Endothelial cell (in vitro differentiated cells): ENCODE results near the gene TPO. TPM values are rescaled to one million over a fixed set of nuclear protein-coding genes. Genes with fewer than 3 reads are reported as not detected.

Source experiments
- DNase-seq: peaks from one replicate; pipeline ENCODE4 v3.0.0; 2021; ENCODE audit warnings: low spot score
- H3K27ac Mint-ChIP-seq: one replicate; pipeline ENCODE4 v1.8.0; 2021; ENCODE audit warnings: mixed read lengths, inconsistent platforms; ENCODE audit not compliant: unreplicated experiment
- H3K27me3 Mint-ChIP-seq: one replicate; pipeline ENCODE4 v1.8.0; 2021; ENCODE audit warnings: mild to moderate bottlenecking, moderate library complexity, mixed read lengths, inconsistent platforms; ENCODE audit not compliant: unreplicated experiment
- H3K36me3 Mint-ChIP-seq: one replicate; pipeline ENCODE4 v1.8.0; 2021; ENCODE audit warnings: mild to moderate bottlenecking, low read depth, mixed read lengths, inconsistent platforms; ENCODE audit not compliant: unreplicated experiment
- H3K4me1 Mint-ChIP-seq: one replicate; pipeline ENCODE4 v1.8.0; 2021; ENCODE audit warnings: mild to moderate bottlenecking, mixed read lengths, inconsistent platforms; ENCODE audit not compliant: unreplicated experiment
- H3K4me3 Mint-ChIP-seq: one replicate; pipeline ENCODE4 v1.8.0; 2021; ENCODE audit warnings: mild to moderate bottlenecking, mixed read lengths, inconsistent platforms; ENCODE audit not compliant: unreplicated experiment
- H3K9me3 Mint-ChIP-seq: one replicate; pipeline ENCODE4 v1.8.0; 2021; ENCODE audit warnings: mixed read lengths, inconsistent platforms; ENCODE audit not compliant: unreplicated experiment
- total RNA-seq: library from RNA; stranded (reverse); fragmentation: NEBNext Ultra II Directional; extraction: Animal tissue kit (Norgen Biotek cat#: 25700); gene quantifications from one replicate; pipeline ENCODE4 v1.2.1, GENCODE V29; 2021; ENCODE audit not compliant: unreplicated experiment
- TF ChIP-seq, protein P1 (sequence below): fragments of 200-600 bp; sonication (generic); IDR thresholded peaks from one replicate; pipeline ENCODE4 v1.5.0; 2021; ENCODE audit warnings: antibody characterized with exemption; ENCODE audit not compliant: unreplicated experiment

The TPO gene
- total RNA-seq, 1 donor from 2014 or later = 0.41 TPM

DNA sequence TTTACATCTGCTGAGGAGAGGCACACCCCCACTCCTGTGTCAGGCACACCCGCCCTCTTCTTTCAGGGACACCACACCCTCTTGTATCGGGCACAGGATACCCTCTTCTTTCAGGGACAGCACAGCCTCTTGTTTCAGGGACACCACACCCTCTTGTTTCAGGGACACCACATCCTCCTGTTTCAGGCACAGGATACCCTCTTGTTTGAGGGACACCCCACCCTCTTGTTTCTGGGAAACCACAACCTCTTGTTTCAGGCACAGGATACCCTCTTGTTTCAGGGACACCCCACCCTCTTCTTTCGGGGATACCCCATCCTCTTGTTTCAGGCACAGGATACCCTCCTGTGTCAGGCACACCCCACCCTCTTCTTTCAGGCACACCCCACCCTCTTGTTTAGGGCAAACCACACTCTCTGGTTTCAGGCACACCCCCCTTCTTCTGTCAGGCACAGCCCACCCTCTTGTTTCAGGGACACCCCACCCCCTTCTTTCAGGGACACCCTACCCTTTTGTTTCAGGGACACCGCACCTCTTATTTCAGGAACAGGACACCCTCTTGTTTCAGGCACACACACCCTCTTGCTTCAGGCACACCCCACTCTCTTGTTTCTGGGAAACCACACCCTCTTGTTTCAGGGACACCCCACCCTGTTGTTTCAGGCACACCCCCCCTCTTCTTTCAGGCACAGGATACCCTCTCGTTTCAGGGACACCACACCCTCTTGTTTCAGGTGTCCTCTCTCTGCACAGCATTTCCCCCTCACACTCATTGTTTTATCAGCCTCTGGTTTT, 96.2 kb downstream of the TPO start:
- H3K27ac Mint-ChIP-seq = no peak overlapping the region

DNA sequence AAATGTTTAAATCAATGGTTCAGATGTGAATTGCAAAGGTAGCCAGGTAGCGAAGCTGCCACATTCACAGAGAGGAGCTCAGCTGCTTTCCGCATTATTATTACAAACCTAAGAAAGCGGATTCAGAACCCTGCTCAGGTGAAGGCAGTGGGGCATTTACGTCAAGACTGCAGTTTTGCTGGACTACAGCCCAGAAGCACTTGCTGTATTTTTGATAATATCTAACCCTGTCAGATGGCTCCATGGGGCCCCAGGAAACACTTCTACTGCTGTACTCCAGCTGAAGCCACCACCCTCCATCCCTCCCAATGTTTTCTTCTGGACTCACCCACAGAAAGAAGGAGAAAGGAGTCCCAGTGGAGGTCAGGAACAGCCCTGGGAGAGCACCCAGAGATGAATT, 96.9 kb downstream of the TPO start:
- no peaks in the 10 kb centered on the region for H3K4me1 Mint-ChIP-seq
- no peaks in the 10 kb centered on the region for H3K9me3 Mint-ChIP-seq
- H3K4me3 Mint-ChIP-seq = no peak overlapping the region
- peaks cover 6% of the 10 kb centered on the region for H3K27me3 Mint-ChIP-seq
- H3K27ac Mint-ChIP-seq = no peak overlapping the region
- TF ChIP-seq, protein P1, sequence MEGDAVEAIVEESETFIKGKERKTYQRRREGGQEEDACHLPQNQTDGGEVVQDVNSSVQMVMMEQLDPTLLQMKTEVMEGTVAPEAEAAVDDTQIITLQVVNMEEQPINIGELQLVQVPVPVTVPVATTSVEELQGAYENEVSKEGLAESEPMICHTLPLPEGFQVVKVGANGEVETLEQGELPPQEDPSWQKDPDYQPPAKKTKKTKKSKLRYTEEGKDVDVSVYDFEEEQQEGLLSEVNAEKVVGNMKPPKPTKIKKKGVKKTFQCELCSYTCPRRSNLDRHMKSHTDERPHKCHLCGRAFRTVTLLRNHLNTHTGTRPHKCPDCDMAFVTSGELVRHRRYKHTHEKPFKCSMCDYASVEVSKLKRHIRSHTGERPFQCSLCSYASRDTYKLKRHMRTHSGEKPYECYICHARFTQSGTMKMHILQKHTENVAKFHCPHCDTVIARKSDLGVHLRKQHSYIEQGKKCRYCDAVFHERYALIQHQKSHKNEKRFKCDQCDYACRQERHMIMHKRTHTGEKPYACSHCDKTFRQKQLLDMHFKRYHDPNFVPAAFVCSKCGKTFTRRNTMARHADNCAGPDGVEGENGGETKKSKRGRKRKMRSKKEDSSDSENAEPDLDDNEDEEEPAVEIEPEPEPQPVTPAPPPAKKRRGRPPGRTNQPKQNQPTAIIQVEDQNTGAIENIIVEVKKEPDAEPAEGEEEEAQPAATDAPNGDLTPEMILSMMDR = no peak
- DNase-seq = no peak
- H3K36me3 Mint-ChIP-seq = no peaks in the 10 kb centered on the region

More for the DNA sequence above, 96.2 kb downstream of the TPO start:
- no peaks in the 10 kb centered on the region for H3K36me3 Mint-ChIP-seq
- H3K27me3 Mint-ChIP-seq = peaks cover 7% of the 10 kb centered on the region
- H3K9me3 Mint-ChIP-seq = no peaks in the 10 kb centered on the region
- no peaks in the 10 kb centered on the region for H3K4me1 Mint-ChIP-seq
- no peak overlapping the region for H3K4me3 Mint-ChIP-seq
- no peak for DNase-seq
- TF ChIP-seq, protein P1 = no peak

DNA sequence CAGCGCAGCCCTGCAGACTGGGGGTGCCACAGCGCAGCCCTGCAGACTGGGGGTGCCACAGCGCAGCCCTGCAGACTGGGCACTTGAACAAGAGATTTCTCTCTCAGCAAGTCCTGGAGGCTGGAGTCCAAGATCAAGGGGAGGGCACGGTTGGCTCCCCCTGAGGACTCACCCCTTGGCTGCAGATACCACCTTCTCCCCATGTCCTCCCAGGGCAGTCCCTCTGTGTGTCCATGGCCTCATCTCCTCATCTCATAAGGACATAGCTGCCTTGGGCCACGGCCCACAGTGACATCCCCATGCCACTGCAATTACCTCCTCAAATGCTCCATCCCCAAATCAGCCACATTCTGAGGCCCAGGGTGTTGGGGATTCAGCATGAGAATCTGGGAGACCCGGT, 98.2 kb downstream of the TPO start:
- Mint-ChIP-seq H3K36me3 (no peaks in the 10 kb centered on the region), H3K4me1 (no peaks in the 10 kb centered on the region), H3K27ac (no peak overlapping the region), H3K9me3 (no peaks in the 10 kb centered on the region), H3K27me3 (peaks cover 6% of the 10 kb centered on the region), H3K4me3 (no peak overlapping the region)
- TF ChIP-seq, protein P1 = no peak
- DNase-seq = no peak

DNA sequence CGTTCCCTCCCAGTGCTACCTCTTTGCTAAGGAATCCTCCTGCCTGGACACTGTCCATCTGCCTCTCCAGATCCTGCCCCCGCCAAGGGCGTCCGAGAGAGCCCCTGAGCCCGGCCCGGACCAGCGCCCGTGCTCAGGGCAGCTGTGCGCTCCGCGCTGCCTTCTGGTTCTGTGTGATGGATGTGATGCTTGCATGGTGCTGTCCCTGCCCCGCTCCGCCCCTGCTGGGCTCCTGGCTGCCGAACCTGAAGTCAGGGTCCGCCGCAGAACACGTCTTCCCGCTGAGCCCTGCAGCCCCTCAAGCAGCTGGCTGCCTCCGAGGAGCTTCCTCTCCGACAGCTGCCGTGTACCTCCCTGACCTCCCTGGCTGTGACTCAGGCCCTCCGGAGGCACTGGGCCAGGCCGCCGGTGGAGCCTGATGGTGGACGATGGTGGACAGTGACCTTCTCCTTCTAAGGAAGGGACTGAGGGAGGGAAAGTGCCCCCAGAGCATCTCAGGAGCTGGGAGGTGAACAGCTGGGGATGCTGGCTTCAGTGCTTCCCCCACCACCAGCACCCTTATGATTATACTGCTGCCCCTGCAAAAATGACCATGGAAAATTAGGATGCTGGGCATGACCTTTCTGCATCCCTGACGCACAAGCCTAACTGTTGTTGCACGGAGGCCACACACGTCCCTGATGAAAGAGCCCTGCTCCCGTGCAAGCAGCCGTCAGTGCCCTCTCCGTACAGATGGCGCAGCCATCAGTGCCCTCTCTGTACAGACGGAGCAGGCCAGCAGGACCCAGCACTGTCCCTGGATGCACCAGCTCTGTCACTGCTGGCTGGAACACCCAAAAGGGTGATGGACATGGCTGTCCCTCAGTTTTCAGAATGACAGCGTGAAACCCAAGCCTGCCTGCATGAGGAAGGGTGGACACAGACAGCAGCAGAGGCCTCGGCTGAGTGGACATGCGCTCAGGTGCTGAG, 99.3 kb downstream of the TPO start:
- H3K4me3 Mint-ChIP-seq = no peak overlapping the region
- H3K36me3 Mint-ChIP-seq = no peaks in the 10 kb centered on the region
- no peaks in the 10 kb centered on the region for H3K4me1 Mint-ChIP-seq
- TF ChIP-seq, protein P1 = no peak
- H3K27me3 Mint-ChIP-seq = peaks cover 6% of the 10 kb centered on the region
- no peaks in the 10 kb centered on the region for H3K9me3 Mint-ChIP-seq
- DNase-seq = no peak
- H3K27ac Mint-ChIP-seq = no peak overlapping the region
